Brain microvascular endothelial cell (primary cell): Measurements from ENCODE around the gene CERS6.

Experiments
- DNase-seq: peaks from one replicate; pipeline ENCODE4 v3.0.0-alpha.2; 2020
- H3K27ac ChIP-seq: fragments of 250-450 bp; sonication (Bioruptor Pico); 2 replicates; pipeline ENCODE4 v1.5.1; 2020; ENCODE audit warnings: mild to moderate bottlenecking, moderate library complexity
- H3K27me3 ChIP-seq: fragments of 250-450 bp; sonication (Bioruptor Pico); replicated peaks from 2 replicates; pipeline ENCODE4 v1.5.1; 2020; ENCODE audit warnings: mild to moderate bottlenecking
- H3K36me3 ChIP-seq: fragments of 250-450 bp; sonication (Bioruptor Pico); replicated peaks from 2 replicates; pipeline ENCODE4 v1.5.1; 2020; ENCODE audit warnings: mild to moderate bottlenecking
- H3K4me3 ChIP-seq: 2 replicates; pipeline ENCODE4 v1.5.1; 2011; ENCODE audit warnings: low read depth, mild to moderate bottlenecking, control low read depth, low read length, moderate library complexity
- in situ Hi-C: cut with HindIII; loops from 2 replicates; pipeline ENCODE4 v1.10.0; 2017; ENCODE audit warnings: low sequenced_read_pairs, low pct_ligation_motif_present
- TF ChIP-seq, protein P1 (sequence below): IDR thresholded peaks from 2 replicates; pipeline ENCODE4 v1.5.1; 2011; ENCODE audit warnings: low read depth, mild to moderate bottlenecking, moderate library complexity, low read length, control low read depth, inconsistent platforms; ENCODE audit errors: missing control alignments

The CERS6 gene

GRCh38 chr2:168738062-168738461 lies 282.0 kb downstream of the CERS6 start:
- Histone ChIP-seq H3K36me3 (no peaks in the 10 kb centered on the region), H3K27ac (no peak overlapping the region), H3K4me3 (no peak overlapping the region), H3K27me3 (no peaks in the 10 kb centered on the region)
- in situ Hi-C loops: no loop called here
- DNase-seq: no peak
- TF ChIP-seq, protein P1, sequence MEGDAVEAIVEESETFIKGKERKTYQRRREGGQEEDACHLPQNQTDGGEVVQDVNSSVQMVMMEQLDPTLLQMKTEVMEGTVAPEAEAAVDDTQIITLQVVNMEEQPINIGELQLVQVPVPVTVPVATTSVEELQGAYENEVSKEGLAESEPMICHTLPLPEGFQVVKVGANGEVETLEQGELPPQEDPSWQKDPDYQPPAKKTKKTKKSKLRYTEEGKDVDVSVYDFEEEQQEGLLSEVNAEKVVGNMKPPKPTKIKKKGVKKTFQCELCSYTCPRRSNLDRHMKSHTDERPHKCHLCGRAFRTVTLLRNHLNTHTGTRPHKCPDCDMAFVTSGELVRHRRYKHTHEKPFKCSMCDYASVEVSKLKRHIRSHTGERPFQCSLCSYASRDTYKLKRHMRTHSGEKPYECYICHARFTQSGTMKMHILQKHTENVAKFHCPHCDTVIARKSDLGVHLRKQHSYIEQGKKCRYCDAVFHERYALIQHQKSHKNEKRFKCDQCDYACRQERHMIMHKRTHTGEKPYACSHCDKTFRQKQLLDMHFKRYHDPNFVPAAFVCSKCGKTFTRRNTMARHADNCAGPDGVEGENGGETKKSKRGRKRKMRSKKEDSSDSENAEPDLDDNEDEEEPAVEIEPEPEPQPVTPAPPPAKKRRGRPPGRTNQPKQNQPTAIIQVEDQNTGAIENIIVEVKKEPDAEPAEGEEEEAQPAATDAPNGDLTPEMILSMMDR: no peak

GRCh38 chr2:168740360-168740759 lies 284.3 kb downstream of the CERS6 start:
- Histone ChIP-seq H3K27ac (no peak overlapping the region), H3K4me3 (no peak overlapping the region), H3K36me3 (no peaks in the 10 kb centered on the region), H3K27me3 (no peaks in the 10 kb centered on the region)
- in situ Hi-C loops: no loop called here
- DNase-seq: no peak
- TF ChIP-seq, protein P1: no peak

DNA sequence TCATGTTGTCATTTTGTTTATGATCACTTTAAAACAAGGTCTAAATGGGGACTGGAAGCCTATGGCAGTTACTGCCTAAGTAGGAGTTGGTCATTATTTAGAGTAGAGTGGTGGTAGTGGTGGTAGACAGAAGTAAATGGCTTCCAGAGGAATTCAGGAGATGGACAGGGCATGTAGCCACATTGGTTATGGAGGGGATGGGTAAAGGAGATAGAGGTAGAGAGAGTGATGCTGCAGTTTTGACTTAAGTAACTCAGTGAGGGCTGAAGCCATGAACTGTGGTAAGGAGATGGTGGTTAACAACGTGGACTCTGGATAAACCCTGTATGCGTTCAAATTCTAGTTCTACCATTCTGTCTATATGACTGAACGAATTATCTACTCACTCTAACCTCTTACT lies 284.7 kb downstream of the CERS6 start:
- DNase-seq: no peak
- no peaks in the 10 kb centered on the region for H3K27me3 ChIP-seq
- no peak overlapping the region for H3K27ac ChIP-seq
- no peak overlapping the region for H3K4me3 ChIP-seq
- no peaks in the 10 kb centered on the region for H3K36me3 ChIP-seq
- in situ Hi-C loops: no loop called here
- TF ChIP-seq, protein P1: no peak

GRCh38 chr2:168742258-168742932 lies 286.3 kb downstream of the CERS6 start:
- no peak for DNase-seq
- Histone ChIP-seq H3K27ac (no peak overlapping the region), H3K36me3 (no peaks in the 10 kb centered on the region), H3K4me3 (no peak overlapping the region), H3K27me3 (no peaks in the 10 kb centered on the region)
- in situ Hi-C loops: no loop called here
- TF ChIP-seq, protein P1: no peak

GRCh38 chr2:168744844-168745243 lies 288.8 kb downstream of the CERS6 start:
- in situ Hi-C loops: no loop called here
- Histone ChIP-seq H3K4me3 (no peak overlapping the region), H3K36me3 (no peaks in the 10 kb centered on the region), H3K27me3 (no peaks in the 10 kb centered on the region), H3K27ac (no peak overlapping the region)
- DNase-seq: no peak
- TF ChIP-seq, protein P1: no peak

GRCh38 chr2:168748461-168748860 lies 292.4 kb downstream of the CERS6 start:
- no peak for DNase-seq
- Histone ChIP-seq H3K36me3 (no peaks in the 10 kb centered on the region), H3K4me3 (no peak overlapping the region), H3K27ac (no peak overlapping the region), H3K27me3 (no peaks in the 10 kb centered on the region)
- TF ChIP-seq, protein P1: no peak
- in situ Hi-C loops: no loop called here
